ENCODE measurements around the gene NME3.

DNA sequence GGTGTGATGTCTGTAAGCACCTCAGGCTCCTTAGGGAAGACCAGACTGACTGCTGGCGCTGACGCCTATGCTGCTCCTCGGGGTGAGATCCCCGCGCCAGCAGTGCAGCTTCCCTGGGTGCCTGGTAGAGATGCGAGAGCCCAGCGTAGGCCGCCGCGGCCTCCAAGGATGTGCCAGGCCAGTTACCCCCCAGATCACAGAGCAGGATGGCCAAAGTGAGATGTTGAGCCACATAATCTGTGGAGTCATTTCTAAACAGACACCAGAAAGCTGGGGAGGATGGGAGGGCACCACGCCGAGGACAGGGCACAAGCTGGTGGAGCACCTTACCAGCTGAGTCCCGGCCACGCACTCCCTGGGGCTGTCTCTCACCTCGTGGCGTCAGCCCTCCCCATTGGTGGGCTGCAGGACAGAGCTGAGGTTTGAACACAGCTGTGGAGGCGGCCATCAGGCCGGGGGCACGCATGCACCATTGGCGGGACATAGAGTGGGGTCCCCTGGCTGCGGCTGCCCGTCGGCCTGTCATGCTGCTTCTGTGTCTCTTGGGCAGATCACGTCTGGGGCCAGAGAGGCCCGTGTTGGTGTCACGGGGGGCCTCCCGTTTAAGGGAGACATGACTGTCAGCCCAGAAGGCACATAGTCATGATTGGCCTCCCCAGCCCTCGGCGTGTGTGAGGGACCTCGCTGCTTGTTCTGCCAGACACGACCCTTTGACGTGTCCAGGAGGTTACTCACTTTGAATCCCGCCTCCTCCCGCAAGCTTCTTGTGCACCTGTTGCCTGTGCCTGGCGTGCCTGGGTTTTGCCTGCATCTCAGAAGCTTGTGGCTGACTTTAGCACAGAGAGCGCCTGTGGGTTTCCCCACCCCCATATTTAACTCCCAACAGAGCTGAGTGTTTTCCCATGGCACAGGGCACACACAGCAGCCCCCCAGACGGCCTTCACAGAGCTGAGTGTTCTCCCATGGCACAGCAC, 43.4 kb downstream of the NME3 start:
- TF ChIP-seq POLR2A (IDR thresholded peaks at IDR 0.05; ENCODE audit: low read length): no peak
- no peak for TF ChIP-seq GATA1 (IDR thresholded peaks at IDR 0.05; ENCODE audit: low read depth, low read length)
